Measurements from ENCODE around the gene KRT83. TPM values are rescaled to one million over a fixed set of nuclear protein-coding genes. Genes with fewer than 3 reads are reported as not detected.

Gene KRT83
- total RNA-seq, 1 donor from 2014 or later: not detected

- Mint-ChIP-seq H3K36me3 (no peaks in the 10 kb centered on the region), H3K27ac (peak overlapping the region; percentile 91), H3K27me3 (peaks cover 31% of the 10 kb centered on the region), H3K4me3 (peak overlapping the region; percentile 29), H3K4me1 (ENCODE audit: unreplicated experiment) (peaks cover 22% of the 10 kb centered on the region), H3K9me3 (no peaks in the 10 kb centered on the region)
- DNase-seq (ENCODE audit: extremely low spot score, unreplicated experiment): peak; percentile 50
- TF ChIP-seq CTCF (conservative IDR thresholded peaks at IDR 0.05): no peak
Measured at GRCh38 chr12:52279422-52280318, 41.5 kb downstream of the KRT83 start.

- peaks cover 37% of the 10 kb centered on the region for H3K27me3 Mint-ChIP-seq
Measured at GRCh38 chr12:52278575-52279421, 42.4 kb downstream of the KRT83 start.

GRCh38 chr12:52277486-52278245 is 43.5 kb downstream of the KRT83 start:
- peaks cover 37% of the 10 kb centered on the region for H3K27me3 Mint-ChIP-seq
- TF ChIP-seq CTCF (conservative IDR thresholded peaks at IDR 0.05): no peak
- H3K27ac Mint-ChIP-seq: peak overlapping the region; percentile 53
- DNase-seq (ENCODE audit: extremely low spot score, unreplicated experiment): peak; percentile 48
- H3K4me3 Mint-ChIP-seq: no peak overlapping the region
- no peaks in the 10 kb centered on the region for H3K36me3 Mint-ChIP-seq
- no peaks in the 10 kb centered on the region for H3K9me3 Mint-ChIP-seq
- peaks cover 22% of the 10 kb centered on the region for H3K4me1 Mint-ChIP-seq (ENCODE audit: unreplicated experiment)

More at GRCh38 chr12:52278575-52279421, 42.4 kb downstream of the KRT83 start:
- no peaks in the 10 kb centered on the region for H3K9me3 Mint-ChIP-seq
- DNase-seq (ENCODE audit: extremely low spot score, unreplicated experiment): peak; percentile 89
- H3K36me3 Mint-ChIP-seq: no peaks in the 10 kb centered on the region
- peak overlapping the region; percentile 82 for H3K4me3 Mint-ChIP-seq
- peak; percentile 99 for TF ChIP-seq CTCF (conservative IDR thresholded peaks at IDR 0.05)
- H3K4me1 Mint-ChIP-seq (ENCODE audit: unreplicated experiment): peaks cover 22% of the 10 kb centered on the region
- peak overlapping the region; percentile 81 for H3K27ac Mint-ChIP-seq

- Mint-ChIP-seq H3K4me1 (ENCODE audit: unreplicated experiment) (peaks cover 16% of the 10 kb centered on the region), H3K27ac (no peak overlapping the region), H3K4me3 (no peak overlapping the region), H3K9me3 (no peaks in the 10 kb centered on the region), H3K36me3 (no peaks in the 10 kb centered on the region), H3K27me3 (peaks cover 41% of the 10 kb centered on the region)
- no peak for TF ChIP-seq CTCF (conservative IDR thresholded peaks at IDR 0.05)
- DNase-seq (ENCODE audit: extremely low spot score, unreplicated experiment): peak; percentile 27
Measured at GRCh38 chr12:52275686-52276085, 45.5 kb downstream of the KRT83 start.

- H3K4me1 Mint-ChIP-seq (ENCODE audit: unreplicated experiment): peaks cover 5% of the 10 kb centered on the region
- H3K9me3 Mint-ChIP-seq: no peaks in the 10 kb centered on the region
- H3K27ac Mint-ChIP-seq: no peak within 1 kb of the TSS
- DNase-seq (ENCODE audit: extremely low spot score, unreplicated experiment): peak; percentile 43
- TF ChIP-seq CTCF (conservative IDR thresholded peaks at IDR 0.05): no peak
- no peak within 1 kb of the TSS for H3K4me3 Mint-ChIP-seq
- peaks cover 37% of the 10 kb centered on the region for H3K27me3 Mint-ChIP-seq
- H3K36me3 Mint-ChIP-seq: no peaks in the 10 kb centered on the region
Measured at GRCh38 chr12:52274521-52275120, 46.6 kb downstream of the KRT83 start, which contains the start of gene KRT86. Gene KRT86 (plus strand): TSS chr12:52274645. CDS start chr12:52301917, 27,272 bp downstream.
